Measurements from ENCODE around the gene IFT57.

The IFT57 gene

DNA sequence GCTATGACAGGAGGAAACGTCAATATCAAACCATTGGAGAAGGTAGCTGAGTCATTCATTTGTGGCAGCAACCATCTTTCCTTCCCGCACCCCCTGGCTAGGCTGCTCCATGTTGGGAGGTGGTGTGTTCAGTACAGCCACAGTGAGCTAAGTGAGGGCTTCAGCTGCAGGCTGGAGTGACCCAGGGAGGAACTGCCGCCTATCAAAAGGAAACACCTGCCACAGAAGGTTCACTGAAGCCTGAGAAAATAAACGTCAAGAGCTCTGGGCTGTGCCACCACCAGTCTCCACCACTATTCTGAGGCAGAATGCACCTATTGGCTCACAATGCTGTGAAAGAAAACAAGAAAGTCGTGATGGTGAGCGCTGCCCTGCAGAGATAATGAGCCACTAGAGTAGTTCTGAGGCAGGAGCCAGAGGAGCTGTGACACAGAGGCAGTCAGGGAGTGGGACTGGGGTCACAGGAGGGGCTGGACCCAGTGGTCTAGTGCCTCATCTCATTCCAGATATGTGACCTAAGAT lies 96.6 kb downstream of the IFT57 start:
- no peak overlapping the region for H3K4me3 ChIP-seq (ENCODE audit: low read depth, low read length)
- no peak for TF ChIP-seq CTCF (IDR thresholded peaks at IDR 0.05; ENCODE audit: low read depth, low read length, missing control alignments)

GRCh38 chr3:108125153-108125543 lies 97.1 kb downstream of the IFT57 start:
- no peak for DNase-seq (ENCODE audit: low read depth)
- no peak overlapping the region for H3K4me3 ChIP-seq (ENCODE audit: low read depth, low read length)
- no peak for TF ChIP-seq CTCF (IDR thresholded peaks at IDR 0.05; ENCODE audit: low read depth, low read length, missing control alignments)
- in situ Hi-C loops (cut with HindIII; ENCODE audit: low sequenced_read_pairs): no loop called here

More for the DNA sequence above, 96.6 kb downstream of the IFT57 start:
- no peak for DNase-seq (ENCODE audit: low read depth)
- in situ Hi-C loops (cut with HindIII; ENCODE audit: low sequenced_read_pairs): no loop called here

GRCh38 chr3:108124337-108125152 lies 97.7 kb downstream of the IFT57 start:
- in situ Hi-C loops (cut with HindIII; ENCODE audit: low sequenced_read_pairs): no loop called here
- H3K4me3 ChIP-seq (ENCODE audit: low read depth, low read length): no peak overlapping the region
- no peak for TF ChIP-seq CTCF (IDR thresholded peaks at IDR 0.05; ENCODE audit: low read depth, low read length, missing control alignments)

DNA sequence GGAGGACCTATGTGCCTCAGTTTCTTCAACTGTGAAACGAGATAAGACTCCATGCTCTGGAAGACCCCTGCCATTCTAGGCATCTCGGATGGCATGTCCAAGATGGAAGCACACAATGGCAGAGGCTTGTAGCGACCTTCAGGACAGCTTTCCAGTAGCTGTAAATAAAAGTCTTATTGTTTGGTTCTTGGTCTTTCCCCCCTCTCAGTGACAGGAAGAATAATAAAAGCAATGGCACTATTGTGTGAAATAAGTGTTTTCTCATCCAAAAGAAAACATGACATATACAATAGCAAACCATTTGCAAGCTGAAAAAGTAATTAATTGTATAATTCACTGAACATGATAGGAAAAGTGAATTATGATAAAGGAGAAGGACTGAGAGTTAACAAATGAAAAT lies 98.9 kb downstream of the IFT57 start:
- no peak for DNase-seq (ENCODE audit: low read depth)
- in situ Hi-C loops (cut with HindIII; ENCODE audit: low sequenced_read_pairs): no loop called here
- no peak for TF ChIP-seq CTCF (IDR thresholded peaks at IDR 0.05; ENCODE audit: low read depth, low read length, missing control alignments)
- H3K4me3 ChIP-seq (ENCODE audit: low read depth, low read length): no peak overlapping the region

More at GRCh38 chr3:108124337-108125152, 97.7 kb downstream of the IFT57 start:
- DNase-seq (ENCODE audit: low read depth): no peak

DNA sequence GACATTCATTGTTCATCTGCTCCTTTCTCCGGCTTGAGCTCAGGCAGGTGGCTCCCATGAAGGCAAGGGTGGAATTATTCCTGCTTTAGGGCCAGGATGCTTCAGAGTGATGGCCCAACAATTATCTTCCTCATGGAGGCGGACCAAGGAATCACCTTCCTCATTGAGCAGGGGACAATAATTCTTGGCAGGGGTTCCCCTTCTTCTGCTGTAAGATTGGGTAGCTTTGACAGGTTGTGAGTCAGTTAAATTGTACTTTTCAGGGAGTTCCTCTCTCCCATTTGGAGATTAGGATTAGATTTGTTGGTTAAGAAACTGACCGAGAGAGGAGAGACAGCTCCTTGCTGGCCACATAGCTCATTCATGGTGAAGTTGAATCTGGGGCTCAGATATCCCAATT lies 99.9 kb downstream of the IFT57 start:
- no peak overlapping the region for H3K4me3 ChIP-seq (ENCODE audit: low read depth, low read length)
- no peak for TF ChIP-seq CTCF (IDR thresholded peaks at IDR 0.05; ENCODE audit: low read depth, low read length, missing control alignments)
- in situ Hi-C loops (cut with HindIII; ENCODE audit: low sequenced_read_pairs): no loop called here
- no peak for DNase-seq (ENCODE audit: low read depth)

DNA sequence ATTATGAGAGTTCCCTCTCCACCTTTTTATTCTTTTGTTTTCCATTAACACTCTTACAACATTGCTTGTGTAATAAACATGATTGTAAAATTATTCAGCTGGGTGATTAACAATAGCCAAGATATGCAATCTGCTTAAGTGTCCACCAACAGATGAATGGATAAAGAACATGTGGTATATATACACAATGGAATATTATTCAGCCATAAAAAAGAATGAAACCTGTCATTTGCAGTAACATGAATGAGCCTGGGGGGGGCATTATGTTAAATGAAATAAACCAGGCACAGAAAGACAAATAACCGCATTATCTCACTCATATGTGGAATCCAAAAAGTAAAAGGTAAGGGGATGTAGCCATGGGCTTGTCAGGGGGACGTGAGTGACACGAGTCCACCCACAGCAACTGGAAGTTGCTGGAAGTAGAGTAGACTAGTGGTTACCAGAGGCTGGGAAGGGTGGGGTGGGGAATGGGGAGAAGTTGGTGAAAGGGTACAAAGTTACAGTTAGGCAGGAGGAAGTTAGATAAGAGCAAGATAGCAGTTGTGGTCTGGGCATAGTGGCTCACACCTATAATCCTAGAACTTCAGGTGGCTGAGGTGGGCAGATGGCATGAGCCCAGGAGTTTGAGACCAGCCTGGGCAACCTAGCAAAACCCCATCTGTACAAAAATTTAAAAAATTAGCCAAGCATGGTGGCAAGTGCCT lies 102.7 kb downstream of the IFT57 start:
- DNase-seq (ENCODE audit: low read depth): no peak
- no peak for TF ChIP-seq CTCF (IDR thresholded peaks at IDR 0.05; ENCODE audit: low read depth, low read length, missing control alignments)
- in situ Hi-C loops (cut with HindIII; ENCODE audit: low sequenced_read_pairs): no loop called here
- no peak overlapping the region for H3K4me3 ChIP-seq (ENCODE audit: low read depth, low read length)
